Germinal center (tissue), 1 donor: ENCODE measurements around the gene PPARG.
"Not testable (repeated sequence)": the region's sequence is repeated elsewhere in the genome, so short reads cannot be mapped to it uniquely, and the experiment has no call there.

Source experiments
- DNase-seq: peaks from one replicate; pipeline ENCODE4 v3.0.0; 2012; ENCODE audit warnings: mixed read lengths, low spot score

The PPARG gene

DNA sequence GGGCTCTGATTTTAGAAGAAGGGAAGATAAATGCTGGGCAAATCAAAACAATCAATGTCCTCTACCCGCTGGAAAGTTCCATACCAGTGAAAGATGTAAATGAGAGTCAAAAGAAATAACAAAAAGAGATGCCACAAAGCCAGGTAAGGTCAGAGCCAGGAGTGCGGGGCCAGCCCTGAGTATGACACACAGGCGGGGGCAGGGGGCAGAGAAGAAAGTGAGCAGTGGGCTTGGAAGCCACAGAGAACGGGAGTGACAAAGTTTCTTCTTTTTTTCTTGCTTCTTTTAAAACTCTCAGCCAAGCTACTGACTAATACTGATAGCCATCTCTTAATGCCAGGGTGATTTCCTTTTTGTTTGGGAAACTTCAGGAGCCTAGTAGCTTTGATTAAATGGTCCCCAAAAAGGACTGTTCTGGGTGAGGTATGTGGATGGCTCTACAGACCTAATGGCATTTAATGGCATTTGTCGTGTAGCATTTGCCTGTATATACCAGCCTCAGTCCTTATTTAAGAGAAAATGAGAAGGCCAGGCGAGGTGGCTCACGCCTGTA is 172.3 kb downstream of the PPARG start:
- DNase-seq: no peak

DNA sequence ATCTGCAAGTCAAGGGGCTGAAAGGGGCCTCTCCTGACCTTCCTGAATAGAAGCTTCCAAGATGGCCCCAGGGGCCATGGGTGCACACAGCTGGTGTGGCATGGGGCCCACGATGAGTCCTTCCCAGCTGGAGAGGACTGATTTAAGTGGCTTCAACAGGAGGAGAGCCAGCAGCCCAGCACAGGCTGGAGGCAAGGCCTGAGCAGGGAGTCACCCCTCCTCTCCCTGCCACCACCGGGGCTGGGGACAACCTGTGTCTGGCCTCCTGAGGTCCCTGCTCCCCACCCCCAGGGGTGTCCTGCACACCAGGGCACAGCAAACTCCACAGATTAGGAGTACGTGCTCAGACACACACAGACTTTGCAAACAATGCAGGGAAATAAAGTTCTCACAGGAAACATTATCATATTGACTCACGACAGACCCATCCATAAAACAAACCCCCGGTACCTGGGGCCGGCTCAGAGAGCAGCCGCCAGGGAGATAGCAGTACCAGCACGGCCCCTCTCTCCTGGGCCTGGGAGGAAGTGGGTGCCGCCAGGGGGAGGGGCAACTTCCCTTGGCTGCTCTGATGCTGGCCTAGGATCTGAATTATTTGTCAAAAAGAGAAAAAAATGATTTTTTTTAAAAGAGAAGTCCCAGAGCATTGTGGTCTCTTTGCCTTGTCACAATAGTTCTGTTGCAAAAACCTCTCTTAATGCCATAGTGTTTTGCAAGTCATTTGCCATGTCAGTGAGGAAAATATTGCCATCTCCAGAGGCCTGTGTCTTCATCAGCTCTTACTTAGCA is 173.5 kb downstream of the PPARG start:
- no peak for DNase-seq

DNA sequence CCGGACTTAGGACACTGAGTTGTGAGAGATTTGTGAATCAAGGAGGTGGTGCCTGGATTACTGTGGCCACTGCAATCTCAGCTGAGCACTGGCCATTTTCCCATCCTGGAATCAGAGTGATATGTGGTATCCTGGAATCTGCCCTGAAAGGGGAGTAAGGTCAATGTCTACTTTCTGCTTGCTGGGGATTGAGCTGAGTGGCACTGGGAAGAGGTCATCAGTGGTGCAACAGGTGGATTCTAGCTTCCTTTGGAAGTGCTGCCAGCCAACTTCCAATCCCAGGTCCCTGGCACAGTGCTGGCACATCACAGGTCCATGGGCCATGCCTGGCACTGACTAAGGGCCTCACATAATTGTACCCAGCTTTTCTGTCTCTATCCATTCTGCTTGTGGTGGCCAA is 174.8 kb downstream of the PPARG start:
- DNase-seq: no peak

DNA sequence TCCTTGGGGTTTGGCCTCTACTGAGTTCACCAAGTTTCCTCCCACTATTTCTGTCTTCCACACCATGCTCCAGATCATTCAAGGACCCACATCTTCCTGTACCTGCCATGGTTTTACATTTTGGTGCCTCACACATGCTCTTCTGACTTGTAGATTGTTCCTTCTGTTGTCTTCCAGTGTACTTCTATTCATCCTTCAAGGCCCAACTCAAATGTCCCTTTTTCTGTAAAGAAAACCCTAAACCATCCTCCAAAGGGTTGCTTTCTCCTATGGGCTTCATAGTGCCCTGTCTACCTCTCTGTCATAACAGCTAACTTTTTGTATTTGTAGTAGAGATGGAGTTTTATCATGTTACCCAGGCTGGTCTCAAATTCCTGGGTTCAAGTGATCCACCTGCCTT is 175.3 kb downstream of the PPARG start:
- DNase-seq: no peak

DNA sequence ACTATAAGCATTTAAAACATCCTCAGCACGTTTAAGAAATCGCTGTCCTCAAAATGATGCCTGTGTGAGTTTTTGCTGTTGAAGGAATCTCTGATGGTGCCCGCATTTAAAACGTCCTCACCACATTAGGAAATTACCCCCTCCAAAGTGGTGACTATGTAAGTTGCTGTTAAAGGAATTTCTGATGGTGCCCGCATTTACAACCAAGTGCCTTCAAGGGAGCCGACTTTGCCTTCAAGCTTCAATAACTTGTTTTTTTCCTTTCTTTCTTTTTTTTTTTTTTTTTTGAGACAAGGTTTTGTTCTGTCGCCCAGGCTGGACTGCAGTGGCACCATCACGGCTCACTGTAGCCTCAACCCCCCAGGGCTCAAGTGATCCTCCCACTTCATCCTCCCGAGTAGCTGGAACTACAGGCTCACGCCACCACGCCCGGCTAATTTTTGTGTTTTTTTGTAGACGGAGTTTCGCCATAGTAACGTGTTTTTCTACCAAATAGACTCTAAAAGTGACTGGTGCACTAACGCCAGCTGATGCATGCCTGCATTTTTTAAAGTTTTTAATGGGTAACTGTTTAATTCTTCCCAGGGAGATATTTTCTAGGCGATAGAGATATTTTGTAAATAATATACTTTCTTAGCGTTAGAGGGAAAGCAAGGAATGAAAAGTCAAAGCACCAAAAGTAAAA is 176.4 kb downstream of the PPARG start:
- DNase-seq: no peak

DNA sequence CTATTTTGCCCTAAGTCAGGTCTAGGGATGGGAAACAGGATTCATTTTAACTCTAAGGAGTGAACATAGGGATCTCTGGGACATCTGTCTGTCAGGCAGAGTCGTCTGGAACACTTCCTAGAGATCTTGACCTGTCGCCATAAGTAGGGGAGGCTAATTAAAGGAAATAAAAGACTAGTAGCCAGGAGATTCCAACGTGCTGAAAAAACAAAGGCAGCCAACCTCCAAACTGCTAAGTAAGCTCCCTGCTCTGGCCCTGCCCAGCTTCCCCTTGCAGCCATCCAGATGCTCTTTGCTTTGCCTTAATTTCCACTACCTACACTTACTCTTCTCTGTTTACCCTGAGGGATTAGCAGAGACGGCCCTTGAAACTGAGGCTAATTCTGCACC is 177.0 kb downstream of the PPARG start:
- DNase-seq: no peak

DNA sequence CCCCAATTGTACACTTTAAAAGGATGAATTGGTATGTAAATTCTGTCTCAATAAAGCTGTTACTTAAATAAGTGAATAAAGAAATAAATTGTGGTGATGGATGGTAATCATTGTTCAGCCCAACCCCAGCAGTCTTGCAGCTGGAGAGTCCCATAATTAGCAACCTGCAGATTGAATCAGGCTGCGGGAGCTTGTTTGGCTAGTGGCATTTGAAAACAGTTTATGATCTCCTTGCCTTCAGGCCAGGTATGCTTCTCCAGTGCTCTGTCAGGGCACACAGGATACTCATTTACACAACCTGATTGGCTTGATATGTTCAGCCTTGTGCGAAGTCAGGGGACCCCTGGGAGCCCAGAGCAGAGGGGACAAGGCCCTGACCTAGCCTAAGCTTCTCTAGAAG is 178.9 kb downstream of the PPARG start:
- no peak for DNase-seq

DNA sequence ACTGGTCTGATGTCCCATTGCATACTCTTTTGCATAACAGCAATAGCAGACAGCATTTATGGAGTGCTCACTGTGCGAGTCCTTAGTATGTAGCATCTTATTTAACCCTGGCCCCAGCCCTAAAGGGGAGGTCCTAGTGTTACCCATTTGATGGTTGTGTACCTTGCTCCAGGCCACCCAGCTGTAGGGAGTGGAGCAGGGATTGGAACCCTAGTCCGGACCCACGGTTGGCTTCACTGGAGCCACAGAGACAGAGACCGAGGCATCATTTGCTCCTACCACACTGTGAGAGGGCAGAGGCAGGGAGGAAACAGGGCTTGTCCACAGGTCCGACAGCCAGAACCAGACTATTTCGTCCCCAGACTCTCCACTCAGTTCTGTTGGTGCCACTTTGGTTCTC is 179.4 kb downstream of the PPARG start:
- DNase-seq: no peak

DNA sequence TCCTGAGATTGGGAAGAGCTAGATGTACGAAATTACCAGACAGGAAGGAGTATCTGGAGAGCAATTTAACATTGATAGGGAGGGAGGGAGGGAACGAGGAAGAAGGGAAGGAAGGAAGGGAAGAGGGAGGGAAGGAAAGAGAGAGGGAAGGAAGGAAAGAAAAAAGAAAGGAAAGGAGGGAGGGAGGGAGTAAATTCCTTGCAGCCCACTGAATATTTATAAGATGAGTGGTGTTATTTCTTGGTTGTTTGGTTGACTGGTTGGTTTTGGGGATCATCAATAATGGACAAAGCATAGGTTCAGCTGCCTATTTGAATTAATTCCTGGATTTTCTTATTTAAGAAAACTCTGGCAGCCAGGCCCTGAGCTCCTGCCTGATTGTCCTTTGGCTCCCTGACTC is 179.9 kb downstream of the PPARG start:
- no peak for DNase-seq

DNA sequence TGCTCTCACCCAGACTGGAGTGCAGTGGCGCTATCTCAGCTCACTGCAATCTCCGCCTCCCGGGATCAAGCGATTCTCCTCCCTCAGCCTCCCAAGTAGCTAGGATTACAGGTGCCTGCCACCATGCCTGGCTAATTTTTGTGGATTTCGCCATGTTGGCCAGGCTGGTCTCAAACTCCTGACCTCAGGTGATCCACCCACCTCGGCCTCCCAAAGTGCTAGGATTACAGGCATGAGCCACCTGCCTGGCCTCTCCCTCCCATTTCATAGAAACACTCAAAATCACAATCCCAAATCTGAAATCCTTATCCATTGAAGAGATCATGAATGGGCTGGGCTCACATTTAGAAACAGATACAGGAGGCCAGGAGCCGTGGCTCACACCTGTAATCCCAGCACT is 180.4 kb downstream of the PPARG start:
- DNase-seq: not testable (repeated sequence)

DNA sequence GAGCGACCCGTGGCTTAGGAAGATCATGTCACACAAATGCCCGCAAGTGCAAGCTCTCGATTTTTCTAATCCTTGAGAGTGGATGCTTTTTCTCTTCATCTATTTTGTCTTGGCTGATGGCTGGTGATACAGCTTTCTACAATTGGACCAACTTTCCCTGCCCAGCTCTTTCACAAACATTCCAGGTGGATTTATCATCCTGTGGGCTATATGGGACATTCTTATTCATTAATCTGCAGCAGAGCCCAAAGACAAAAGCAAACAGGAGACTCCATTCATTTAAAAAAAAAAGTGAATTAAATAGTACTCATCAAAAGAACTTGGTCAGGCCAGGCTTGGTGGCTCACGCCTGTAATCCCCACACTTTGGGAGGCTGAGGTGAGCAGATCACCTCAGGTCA is 181.2 kb downstream of the PPARG start:
- DNase-seq: no peak

DNA sequence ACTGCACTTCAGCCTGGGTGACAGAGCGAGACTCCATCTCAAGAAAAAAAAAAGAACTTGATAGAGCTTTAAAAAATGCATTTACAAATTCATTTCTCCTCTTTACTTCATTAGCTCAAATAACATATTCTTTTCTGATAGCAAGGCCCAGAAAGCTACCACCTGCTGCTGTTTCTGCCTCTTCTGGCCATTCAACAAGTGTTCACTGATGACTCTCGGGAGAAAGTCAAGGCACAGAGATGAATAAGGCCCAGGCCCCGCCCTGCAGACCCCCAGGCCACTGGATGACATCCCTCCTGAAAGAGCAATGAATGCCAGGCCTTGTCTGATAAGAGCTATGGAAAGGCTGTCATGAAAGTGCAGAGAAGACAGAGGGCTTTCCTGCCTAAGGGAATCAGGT is 181.8 kb downstream of the PPARG start:
- no peak for DNase-seq

DNA sequence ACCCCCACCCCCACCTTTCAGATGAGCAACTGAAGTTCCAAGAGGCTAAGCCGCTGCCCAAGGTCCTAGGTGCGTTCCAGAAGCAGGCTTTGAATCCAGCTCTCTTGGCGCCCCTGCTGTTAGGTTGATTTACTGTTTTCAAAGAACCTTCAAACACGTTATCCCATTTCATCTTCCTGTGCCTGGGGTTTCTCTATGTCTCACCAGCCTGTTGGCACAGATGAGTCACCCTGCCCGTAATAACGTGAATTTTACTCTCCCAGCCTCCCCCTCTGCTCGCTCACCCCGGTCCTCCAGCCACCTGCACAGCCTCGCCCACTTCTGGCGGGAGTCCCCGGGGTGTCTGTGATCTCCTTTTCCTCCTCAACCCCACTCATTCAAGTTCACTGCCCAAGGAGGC is 182.4 kb downstream of the PPARG start:
- DNase-seq: no peak

DNA sequence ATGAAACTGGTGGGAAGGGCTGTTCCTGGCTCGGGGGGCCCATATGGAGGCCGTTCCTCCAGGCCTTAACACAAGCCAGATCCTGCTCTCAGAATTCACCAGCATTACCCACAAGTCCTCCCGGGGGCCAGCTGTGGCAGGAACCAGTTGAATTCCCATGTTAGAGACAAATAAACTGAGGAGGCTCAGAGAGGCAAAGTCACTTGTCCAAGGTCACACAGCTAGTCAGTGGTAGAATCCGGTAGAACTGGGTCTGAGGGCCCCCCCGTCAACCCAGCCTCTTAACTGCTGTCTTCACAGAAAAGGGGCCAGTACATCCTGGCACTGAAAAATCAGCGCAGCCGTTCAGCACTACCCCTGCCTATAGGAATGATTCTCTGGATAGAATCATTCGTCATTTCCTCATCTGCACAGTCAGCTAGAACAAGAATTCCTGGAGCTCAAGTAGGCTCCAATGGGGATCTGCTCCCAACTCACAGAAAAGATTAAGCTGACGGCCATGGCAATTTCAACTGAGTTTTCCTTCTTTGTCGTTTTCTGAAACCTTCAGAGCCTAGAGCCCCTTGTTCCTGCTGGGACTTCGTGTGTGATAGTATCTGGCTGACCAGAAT is 183.2 kb downstream of the PPARG start:
- no peak for DNase-seq

DNA sequence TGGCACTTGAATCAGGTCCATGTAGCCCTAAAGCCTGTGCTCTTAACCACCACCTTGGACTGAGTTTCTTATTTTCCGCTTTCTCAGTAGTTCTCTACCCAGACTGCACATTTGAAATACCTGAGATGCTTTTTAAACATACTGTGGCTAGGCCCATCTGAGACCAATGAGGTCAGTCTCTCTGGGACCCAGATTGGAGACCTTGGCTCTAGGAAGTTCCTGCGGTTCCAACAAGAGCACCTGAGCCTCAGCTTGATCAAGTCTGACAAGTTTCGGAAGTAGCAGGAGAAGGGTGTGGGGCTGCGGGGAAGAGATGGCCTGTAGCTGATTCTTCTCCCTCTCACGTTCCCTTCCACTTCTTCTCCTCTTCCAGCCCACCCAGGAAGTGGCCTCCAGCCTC is 183.9 kb downstream of the PPARG start:
- DNase-seq: no peak

DNA sequence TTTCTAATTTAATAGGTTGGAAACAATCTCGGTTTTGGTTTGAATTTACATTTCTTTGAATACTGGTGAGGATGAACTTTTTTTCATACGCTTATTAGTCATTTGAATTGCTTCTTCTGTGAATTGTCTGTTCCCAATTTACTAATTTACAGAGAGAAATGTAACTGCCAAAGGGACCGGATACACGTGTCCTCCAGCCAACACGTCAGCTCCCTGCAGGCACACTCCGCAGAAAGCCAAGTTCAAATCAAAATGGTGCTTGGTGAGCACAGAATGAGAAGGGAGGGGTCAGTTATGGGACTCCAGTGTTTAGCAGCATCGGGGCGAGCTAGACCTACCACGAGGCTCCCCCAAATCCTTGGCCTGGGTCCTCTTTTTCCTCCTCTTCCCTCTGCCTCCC is 184.6 kb downstream of the PPARG start:
- DNase-seq: no peak

DNA sequence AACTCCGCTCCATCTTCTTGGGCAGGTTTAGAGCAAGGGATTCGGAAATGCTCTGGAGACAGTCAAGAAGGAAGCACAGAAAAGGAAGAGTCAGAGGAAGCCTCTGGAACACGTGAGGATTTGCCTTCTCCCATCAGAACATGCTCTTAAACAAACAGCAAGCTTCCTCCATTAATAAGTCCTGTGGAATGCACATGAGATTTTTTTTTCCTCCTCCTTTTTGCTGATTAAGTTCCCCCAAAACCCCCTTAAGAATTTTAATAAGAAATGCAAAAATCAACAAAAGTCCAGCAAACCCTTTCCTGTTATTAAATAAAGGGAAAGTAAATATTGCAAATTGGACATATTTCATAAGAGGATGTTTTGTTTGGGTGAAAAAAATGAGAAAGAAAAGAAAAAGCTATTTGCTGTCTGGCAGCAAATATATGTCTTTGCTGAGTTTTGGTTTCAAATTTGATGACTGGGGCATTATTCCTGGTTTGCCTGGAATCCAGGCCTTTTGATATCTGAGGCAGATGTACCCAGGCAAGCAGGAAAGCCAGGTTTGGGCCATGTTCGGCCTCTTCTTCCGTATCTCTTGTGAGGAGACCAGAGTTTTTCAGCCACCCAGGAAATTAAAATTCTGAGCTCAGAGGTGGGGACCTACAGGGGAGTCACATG is 187.5 kb downstream of the PPARG start:
- no peak for DNase-seq

DNA sequence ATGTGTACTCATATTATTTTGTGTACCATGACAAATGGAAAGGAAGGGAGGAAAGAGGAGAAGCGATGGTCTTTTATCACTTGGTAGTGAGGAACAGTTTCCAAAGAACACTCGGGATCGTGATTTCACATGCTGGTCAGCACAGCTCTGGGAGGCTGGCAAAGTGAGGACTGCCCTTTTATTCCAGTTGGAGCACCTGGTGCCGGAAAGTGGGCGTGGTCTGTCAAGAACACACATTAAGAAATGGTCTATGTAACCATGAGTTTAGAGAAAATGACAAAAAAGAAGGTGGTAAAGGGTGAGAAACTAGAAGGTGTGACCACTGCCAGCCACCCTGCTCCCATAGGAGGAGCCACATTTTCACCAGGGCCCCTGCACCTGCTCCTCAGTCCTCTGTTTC is 188.4 kb downstream of the PPARG start:
- DNase-seq: no peak

DNA sequence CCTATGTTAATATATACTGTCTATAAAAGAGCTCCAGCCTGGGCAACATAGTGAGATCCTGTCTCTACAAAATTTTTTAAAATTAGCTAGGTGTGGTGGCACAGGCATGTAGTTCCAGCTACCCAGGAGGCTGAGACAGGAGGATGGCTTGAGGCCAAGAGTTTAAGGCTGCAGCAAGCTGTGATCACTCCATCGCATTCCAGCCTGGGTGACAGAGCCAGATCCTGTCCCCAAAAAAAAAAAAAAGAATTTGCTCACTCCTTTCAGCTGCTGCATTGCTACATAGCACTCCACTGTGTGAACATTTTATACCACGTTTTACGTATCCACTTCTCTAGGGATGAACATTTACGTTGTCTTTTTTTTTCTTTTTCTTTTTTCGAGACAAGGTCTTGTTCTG is 189.5 kb downstream of the PPARG start:
- DNase-seq: no peak

DNA sequence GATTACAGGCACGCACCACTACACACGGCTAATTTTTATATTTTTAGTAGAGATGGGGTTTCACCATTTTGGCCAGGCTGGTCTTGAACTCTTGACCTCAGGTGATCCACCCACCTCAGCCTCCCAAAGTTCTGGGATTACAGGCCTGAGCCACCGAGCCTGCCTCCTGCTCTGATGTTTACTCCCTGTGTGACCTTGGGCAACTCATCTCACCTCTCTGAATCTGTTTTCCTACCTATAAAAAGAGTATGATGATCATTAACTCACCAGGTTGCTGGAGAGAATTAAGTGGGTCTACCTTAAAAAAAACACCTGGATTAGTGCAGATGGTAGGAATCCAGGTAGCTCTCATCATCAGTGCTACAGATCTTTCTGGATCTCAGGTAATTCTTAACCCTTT is 190.3 kb downstream of the PPARG start:
- not testable (repeated sequence) for DNase-seq

DNA sequence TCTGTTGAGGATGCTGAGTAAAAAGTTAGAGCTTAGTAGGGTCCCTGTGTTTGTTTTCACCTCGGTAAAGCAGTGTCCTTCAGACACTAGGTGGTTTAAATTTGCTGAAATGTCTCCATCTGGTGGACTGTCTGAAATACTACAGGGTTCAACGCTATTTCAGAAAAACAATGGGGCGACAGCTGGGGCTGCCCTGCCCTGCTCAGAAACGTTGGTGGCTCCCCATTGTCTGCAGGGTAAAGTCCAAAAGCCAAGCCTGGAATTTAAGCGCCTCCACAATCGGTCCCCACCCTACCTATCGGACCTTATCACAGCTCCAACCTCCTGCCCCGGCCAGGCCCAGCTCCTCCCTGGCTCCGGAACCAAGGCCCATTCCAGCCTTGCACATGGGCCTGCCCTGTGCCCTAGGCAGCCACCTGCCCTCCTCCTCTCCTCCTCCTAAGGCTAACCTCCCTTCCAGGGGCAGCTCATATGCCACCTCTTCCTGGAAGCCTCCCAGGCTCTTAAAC is 191.1 kb downstream of the PPARG start:
- peak; percentile 82 for DNase-seq

DNA sequence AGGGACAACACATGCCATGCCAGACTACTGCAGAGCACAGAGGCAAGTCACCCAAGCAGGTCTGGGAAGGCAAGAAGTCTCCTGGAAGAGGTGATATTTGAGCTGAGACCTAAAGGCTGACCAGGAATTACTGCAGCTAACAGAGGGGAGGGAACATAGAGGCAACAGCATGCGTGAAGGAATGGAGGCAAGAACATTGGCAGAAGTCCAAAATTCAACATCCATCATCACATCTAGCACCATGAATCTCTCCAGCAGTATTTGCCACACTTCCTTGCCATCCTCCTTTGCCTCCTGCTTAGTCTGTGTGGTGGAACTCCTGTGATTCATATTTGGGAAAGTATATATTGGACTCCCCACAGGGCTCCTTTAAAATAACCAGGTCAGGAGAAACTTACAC is 194.5 kb downstream of the PPARG start:
- DNase-seq: no peak

DNA sequence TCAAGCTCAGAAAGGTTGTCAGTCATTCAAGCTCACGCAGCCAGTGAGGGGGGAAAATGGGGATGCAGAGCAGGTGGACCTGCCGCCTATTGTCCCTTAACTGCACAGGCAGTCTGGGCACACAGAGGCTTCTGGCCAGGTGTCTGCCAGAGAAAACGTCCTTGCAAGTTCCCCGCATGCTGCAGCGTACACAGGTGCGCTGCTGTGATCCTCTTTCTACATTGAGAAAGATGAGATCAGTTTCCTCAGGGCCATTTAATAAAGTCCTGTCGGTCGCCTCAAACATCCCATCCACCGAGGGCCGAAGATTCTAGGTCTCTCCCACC is 195.0 kb downstream of the PPARG start:
- no peak for DNase-seq
